SK-N-MC (cell line): ENCODE results near the gene SLIRP.

Experiments
- EZH2 ChIP-seq: fragments of 200-600 bp; sonication (generic); IDR thresholded peaks from one replicate; pipeline ENCODE4 v1.6.1; 2017; ENCODE audit warnings: antibody characterized with exemption
- FOXP2 ChIP-seq: optimal IDR thresholded peaks from 2 replicates; pipeline ENCODE3; 2011; ENCODE audit warnings: mild to moderate bottlenecking, moderate library complexity; ENCODE audit not compliant: insufficient read depth; ENCODE audit errors: extremely low read length, control extremely low read depth
- POLR2AphosphoS5 ChIP-seq: IDR thresholded peaks from 2 replicates; pipeline ENCODE4 v1.6.1; 2012; ENCODE audit warnings: mild to moderate bottlenecking, low read depth, low read length, borderline replicate concordance

DNA sequence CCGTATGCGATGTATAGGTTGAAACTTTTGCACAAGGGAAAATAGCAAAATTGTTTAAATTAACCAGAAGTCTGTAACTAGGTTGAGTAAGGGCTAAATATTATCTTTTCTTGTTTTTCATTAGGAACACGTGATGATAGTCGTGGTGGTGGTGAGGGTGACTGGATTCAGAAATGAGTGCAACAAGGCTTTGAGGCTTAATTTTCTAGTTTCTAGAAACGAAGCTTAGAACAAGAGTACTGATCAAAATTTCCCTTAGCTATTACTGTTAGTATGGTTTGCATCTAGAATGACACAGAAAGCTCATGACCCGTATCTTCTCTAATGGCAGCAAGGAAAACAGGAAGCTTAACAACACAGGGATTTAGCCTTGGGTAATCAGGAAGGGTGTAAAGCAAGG lies 7.0 kb downstream of the SLIRP start:
- TF ChIP-seq POLR2AphosphoS5 (no peak), EZH2 (no peak), FOXP2 (no peak)
